NCI-H2196 treated with DMSO at 0.1 percent for 48 hours (cell line): ENCODE measurements around the gene GATA2.

Source experiments
- DNase-seq: peaks from one replicate; lab custom pipeline; 2025; ENCODE audit not compliant: unreplicated experiment; lab: John Stamatoyannopoulos, UW

The GATA2 gene

DNA sequence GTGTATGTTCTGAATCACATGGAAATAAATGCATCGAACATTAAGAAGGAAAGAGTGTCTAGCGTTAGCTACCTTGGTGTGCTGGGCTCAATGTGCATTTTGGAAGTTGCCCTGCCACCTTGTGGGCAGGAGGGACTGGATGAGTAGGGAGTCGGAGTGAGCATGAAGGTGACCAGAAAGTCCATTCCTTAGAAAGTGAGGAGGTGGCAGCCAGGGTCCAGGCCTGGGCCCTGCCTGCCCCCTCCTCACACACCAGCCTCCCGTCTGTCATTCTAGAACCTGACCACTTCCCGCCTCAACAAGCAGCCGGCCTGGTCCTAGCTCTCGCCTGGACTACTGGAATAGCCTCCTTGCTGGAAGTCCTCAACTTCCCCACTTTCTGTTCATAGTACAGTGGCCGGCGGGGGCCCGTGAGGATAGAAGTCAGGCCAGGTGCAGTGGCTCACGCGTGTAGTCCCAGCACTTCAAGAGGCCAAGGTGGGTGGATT is 10.2 kb upstream of the GATA2 start:
- no peak for DNase-seq

DNA sequence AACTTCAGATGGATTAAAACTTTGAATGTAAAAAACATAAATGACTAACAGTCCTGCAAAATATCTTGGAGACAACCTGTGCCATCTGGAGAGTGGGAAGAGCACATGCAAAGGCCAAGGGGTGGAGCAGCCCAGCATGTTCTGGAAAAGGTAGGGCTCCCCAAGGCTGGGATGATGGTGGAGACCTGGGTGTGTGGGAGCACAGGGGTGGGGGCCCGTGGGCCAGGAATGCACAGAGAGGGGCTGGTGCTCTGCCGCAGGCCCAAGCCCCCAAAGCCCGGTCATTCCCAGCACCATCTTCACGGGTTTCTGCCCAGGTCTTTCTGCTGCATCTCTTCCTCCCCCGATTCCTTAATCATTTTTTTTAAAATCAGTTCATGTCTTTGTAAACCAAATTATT is 9.7 kb upstream of the GATA2 start:
- DNase-seq, result no peak

DNA sequence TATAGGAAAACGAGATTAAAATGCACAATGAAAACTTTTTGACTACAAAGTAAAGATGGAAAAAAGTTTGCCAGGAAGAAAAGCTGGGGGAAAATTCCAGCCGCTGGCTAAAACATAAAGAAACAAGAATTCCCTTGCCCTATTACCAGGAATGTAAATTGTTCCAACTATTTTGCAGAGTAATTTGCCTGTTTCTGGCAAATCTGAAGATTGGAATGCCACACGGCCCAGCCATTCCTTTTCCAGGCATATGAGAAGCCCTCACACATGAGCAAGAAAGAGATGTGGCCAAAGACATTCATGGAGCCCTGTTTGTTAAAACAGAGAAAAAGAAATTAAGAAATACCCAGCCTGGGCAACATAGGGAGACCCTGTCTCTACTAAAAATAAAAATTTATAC is 8.4 kb upstream of the GATA2 start:
- DNase-seq, result no peak

DNA sequence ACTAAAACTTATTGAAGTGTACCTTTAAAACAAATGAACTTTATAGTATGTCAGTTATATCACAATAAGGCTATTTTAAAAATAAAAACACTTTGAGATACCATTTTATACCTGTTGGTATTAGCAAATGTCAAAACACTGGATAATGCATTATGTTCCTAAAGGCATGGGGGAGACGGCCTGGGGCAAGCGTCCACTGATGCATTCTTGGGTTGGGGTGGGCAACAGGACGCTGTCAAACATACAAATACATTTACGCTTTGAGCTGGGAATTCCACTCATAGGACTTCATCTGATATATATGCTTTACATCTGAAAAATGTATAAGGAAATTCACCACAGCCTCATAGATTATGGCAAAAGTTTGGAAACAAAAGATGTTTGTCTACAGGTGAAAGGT is 7.6 kb upstream of the GATA2 start:
- no peak for DNase-seq

DNA sequence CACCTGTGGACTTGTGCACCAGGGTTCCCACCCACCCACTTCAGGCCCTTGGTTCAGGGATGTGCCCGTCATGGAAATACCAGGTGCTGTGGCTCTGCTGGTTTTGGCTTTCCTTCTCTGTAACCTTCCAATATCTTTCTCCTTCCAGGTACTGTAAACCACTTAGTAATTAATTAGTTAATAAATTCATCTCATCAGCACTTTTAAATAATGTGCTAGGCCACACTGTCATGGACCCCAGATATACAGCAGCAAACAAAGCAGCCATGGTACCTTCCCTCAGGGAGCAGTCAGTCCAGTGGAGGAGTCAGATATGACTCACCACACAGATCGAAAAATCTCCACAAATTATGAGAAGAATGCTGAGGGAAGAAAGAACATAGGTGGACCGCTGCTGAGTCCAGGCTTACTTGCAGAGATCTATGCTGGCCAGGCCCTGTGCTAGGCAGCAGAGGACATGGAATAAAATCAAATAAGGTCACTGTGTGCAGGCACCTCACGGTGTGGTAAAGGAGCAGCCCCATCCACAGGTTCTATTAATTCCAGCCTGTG is 6.8 kb upstream of the GATA2 start:
- DNase-seq, result no peak

- no peak for DNase-seq
Observed at GRCh38 chr3:128498901-128499530, 6.0 kb upstream of the GATA2 start.

DNA sequence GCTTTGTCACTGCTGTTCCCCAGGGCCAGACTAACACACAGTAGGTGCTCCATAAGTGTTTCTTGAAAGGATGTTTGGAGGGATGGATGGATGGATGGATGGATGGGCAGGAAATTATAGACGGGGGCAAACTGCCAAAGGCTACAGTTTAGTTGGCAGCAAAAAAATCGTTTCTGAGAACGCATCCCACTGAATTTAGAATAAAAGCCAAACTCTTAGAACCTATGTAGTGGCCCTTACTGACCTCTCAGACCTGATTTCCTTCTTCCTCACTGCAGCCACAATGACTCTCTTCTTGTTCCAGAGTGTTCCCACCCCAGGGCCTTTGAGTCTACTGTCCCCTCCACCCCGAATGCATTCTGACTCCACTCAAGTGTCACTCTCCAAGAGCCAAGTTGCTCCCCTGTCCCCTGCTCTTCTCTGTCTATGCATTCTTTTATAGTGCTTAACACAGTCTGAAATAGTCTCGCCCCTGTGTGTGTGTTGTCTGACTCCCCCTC is 5.2 kb upstream of the GATA2 start:
- no peak for DNase-seq

DNA sequence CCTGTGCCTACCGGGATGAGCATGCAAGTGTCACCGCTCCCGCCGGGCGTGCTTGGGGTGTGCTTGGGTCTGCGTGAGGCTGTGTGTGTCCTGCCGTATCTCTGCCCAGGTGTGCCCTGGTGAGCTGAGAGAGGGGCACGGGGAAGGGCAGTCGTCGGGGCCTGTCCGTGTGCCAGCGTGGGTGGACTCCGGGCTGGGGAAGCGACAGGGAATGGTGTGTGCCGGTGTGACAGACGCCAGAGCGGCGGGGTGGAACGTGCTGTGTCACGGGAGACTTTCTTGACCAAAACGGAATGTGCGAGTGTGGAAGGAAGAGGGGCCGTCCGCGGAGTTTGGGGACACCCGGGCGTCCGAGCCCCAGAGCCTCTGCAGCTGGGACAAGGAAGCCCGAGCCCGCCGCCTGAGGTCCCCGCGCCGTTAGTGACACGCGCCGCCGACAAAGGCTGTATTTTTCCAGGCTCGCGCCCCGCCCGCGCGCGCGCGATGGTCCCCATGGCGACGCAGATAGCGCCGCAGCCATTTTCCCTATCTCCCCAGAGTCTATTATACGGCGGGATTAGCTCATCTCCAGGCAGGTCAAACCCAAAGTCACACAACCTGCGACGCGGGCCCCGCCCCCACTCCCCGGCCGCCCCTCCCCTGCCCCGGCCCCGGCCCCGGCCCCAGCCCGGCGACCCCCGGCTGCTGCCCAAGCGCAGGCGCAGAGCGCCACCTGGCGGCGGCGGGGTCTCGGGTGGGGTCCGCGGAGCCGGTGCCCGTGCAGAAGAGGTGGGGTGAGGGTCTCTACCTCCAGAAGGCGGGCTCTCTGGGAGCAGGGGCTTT is 4.5 kb upstream of the GATA2 start:
- peak; percentile 88 for DNase-seq

GRCh38 chr3:128496602-128497304 is 3.8 kb upstream of the GATA2 start:
- no peak for DNase-seq

DNA sequence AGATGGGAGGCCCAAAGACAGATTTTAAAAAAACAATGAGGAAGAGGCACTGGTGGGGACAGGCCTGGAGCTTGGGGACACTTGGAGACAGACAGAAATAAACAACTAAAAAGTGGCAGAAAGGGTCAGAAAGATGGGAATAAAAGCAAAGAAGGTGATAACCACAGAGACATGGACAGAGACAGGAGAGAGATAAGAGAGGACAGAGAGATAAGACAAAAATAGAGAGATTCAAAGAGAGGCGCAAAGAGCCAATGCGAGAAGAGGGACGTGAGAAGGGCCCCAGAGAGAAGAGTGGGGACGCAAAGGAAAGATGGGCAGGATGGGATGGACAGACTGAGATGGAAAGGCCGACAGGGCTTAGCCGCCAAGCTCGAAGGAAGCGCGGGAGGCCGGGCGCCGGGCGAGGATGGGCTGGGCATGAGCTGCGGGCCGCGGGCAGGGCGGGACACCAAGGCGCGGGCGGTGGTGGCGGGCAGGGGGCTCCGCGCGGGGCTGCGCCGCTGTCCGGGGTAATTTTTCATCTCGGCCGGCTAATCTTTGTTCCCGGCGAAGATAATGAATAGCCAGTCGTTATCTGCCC is 3.1 kb upstream of the GATA2 start:
- no peak for DNase-seq

DNA sequence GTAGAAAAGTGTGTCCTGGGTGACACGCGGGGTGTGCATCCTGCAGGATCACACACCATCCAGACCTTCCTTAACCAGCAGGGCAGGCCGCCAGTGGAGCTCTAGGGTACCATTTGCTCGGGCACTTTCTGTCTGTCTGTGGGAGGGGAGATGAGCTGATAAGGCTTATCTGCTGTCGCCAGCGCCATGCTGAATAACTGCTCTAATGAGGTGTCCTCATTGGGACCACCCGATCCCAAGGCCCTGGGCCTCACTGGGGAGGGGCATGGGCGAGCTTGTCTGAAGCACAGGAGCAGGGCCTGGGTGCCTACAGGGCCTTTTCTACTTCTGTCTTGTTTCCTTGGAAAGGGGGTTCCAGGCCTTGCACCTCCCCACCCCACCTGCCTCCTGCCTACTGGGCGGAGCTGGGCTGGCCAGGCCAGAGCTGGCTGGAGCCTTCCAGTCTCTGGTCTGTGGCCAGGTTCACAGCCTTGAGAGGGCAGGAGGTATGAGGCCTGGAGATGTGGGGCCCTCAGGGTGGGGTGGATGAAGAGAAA is 2.5 kb upstream of the GATA2 start:
- DNase-seq, result no peak

DNA sequence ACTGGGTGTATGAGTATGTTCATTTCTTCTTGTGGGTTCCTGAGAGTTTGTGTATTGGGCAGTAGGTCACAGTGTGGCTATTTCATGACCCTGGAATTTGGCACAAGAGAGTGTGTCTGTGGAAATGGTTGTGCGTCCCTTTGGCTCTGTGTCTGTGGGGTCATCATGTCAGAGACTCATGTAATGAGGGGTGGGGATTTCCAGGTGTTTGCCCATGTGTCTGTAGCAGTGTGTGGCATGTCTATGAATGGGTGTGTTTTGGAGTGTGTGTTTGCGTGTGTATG is 1.3 kb upstream of the GATA2 start:
- no peak for DNase-seq

DNA sequence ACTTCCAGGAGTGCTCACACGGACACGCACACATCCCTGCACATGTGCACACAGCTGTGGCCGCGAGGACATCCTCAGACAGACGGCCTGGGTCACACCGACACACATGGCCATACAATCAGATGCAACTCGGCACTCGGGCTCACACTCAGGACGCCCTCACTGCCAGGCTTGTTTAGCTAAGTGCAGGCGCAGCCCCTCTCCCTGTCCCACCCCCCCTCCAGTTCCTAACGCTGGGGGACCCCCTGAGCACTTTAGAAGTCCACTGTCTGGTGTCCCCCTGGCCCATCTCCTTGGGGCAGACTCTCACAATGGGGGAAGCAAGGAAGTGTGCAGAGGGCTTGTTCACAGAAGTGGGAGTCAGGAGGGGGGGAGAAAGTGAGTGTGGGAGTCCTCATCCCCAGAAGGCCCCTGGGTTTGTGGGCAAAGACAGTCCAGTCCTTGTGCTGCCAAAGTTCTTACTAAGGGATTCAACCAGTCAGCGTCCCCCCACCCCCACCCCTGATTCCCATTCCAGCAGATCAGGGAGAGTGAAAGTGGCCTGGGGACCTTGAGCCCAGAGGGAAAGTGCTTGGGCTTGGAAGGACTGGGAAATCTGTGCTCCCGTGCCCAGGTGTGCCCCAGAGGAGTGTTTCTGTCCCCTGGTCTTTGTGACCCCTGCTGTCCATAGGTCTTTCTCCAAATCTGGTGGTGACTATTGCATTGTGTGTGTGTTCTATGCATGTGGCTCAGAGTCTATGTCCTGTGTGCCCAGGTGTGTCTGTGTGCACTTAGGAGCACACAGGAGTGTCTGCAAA is 767 bp upstream of the GATA2 start:
- DNase-seq, result no peak

- DNase-seq, result no peak
Observed at GRCh38 chr3:128491941-128492670, 895 bp downstream of the GATA2 start.

DNA sequence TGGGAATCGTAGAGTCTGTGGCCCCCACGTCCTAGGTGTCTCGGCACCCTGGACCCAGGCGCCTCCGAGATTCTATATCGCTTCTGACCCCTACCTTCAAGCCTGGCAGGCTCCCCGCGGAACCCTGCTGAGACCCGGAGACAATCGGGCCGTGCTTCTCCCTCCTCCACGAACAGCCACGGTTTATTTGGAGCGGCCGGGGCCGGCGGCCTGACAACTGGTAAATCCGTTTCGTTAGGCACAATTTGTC is 1.4 kb downstream of the GATA2 start:
- DNase-seq, result no peak

- DNase-seq, result no peak
Observed at GRCh38 chr3:128490915-128491690, 1.9 kb downstream of the GATA2 start.

- no peak for DNase-seq
Observed at GRCh38 chr3:128490650-128490914, 2.4 kb downstream of the GATA2 start.

DNA sequence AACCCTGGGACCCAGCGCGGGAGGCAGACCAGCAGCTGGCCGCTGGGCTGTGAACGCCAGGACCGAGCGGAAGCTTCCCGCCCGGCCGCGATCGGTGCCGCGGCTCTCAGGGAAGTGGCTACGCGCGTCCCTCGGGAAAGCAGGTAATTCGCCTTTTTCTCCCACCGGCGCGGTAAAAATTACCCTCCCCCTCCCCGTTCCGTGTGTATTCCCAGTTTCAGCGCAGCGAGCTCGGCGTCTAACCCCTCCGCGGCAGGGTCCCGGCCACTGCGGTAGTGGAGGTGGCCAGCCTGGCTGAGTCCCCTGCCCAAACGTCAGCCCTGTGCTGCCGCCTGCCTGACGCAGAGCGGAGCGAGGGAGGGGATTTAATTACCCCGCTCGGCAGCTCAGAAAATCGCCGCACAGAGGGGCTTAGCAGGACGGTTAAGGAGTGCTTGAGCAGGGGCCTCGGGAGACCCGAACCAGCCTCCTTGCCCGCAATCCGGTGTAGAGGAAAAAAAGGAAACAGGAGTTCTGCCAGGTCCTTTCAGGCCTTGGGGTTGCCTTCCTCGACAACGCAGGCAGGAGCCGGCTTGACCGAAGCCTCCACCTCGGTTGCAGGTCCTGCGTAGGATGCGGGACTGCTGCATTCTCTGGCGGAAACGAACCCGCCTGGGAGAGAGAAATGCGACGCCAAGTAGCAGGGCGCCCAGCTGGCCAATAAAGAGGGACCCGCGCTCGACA is 2.9 kb downstream of the GATA2 start:
- no peak for DNase-seq

GRCh38 chr3:128489674-128489926 is 3.4 kb downstream of the GATA2 start:
- DNase-seq, result no peak
